Upper lobe of left lung (tissue), 4 donors: ENCODE measurements around the gene MYL4.

Source experiments
- CTCF ChIP-seq, 6 experiments: fragments of 450-650 bp in 4 of 6; fragments of 200-600 bp in 2 of 6; sonication (generic) in 2 of 6; IDR thresholded peaks; one replicate each; pipeline ENCODE4 v1.5.1; 2016 to 2019; ENCODE audit warnings: antibody characterized with exemption in 6 of 6
- POLR2AphosphoS5 ChIP-seq, 2 donors: sonication (generic); formaldehyde crosslinking; IDR thresholded peaks; one replicate each; pipeline ENCODE4 v1.5.1; 2017; ENCODE audit warnings: antibody characterized with exemption in 2 of 2

- no peak for TF ChIP-seq CTCF (IDR thresholded peaks at IDR 0.05)
- TF ChIP-seq POLR2AphosphoS5 (IDR thresholded peaks at IDR 0.05): no peak
Measured at GRCh38 chr17:47184681-47185080, 24.5 kb upstream of the MYL4 start.
